NCI-H2196 treated with DMSO at 0.1 percent for 48 hours (cell line): ENCODE results near the gene RBMXL3.
"Not testable (repeated sequence)": the region's sequence is repeated elsewhere in the genome, so short reads cannot be mapped to it uniquely, and the experiment has no call there.

ENCODE experiments used
- DNase-seq: peaks from one replicate; lab custom pipeline; 2025; ENCODE audit not compliant: unreplicated experiment; lab: John Stamatoyannopoulos, UW

The RBMXL3 gene

DNA sequence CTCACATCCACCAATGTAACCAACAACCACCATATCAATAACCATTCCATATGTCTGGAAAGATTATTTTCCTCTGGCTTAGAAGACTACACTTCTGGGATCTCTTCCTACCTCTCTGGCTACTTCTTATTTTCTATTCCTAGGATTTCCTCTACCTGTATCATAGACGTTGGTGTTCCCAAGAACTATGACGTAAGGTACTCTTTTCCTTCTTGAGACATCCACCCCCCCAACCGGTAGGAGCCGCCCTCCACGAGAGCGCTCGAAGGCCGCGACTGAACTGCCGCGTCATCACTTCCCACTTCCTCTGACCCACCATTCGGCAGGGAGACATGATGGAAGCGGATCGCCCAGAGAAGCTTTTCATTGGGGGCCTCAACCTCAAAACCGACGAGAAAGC, at the start of gene RBMXL3:
Gene RBMXL3 (plus strand): TSS at position 301 of the 400 bp plus-strand sequence. CDS start 32 bp downstream, at position 333.
- no peak for DNase-seq

DNA sequence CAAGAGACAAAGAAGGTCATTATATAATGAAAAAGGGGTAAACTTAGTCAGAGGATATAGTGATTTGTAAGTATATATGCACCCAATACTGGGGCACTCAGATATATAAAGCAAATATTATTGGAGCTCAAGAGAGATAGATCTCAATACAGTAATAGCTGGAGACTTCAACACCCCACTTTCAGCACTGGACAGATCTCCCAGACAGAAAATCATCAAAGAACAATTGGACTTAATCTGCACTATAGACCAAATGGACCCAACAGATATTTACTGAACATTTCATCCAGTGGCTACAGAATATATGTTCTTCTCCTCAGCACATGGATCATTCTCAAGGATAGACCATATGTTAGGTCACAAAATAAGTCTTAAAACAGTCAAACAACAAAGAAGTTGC, 47.2 kb upstream of the RBMXL3 start:
- no peak for DNase-seq

DNA sequence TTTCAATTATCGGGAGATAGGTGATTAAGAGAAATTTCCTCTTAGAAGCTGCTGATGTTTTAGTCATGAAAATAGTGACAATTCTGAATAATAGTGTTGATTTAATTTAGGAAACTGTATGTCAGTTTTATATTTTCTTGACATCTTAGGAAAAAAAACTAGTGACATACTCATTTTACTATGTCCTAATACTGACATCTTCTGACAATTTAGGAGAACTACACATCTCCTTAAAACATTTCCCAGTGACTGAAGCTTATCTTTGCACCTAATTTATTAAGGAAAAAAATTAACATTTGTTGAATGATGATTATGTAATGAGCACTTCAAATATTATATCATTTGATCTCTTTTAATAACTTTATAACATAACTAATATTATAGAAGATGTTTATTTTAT, 42.0 kb upstream of the RBMXL3 start:
- no peak for DNase-seq

DNA sequence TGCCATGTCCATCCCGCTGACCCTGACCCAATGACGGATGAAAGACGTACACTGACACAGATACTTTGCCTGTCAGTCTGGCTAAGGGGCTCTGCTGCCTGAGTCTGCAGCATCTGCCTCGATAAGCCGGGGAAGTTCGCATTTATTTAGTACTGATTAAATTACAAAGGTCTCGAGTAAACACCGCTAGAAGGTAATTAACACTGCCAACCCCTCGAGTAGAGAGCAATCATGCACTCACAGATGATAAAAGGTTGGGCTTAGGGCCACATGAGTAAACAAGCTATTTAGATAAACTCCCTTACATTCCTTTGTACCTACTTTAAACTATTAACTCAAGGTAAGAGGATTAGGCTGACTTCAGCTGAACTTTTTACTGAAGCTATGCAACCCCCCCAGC, 16.0 kb upstream of the RBMXL3 start:
- DNase-seq: no peak

DNA sequence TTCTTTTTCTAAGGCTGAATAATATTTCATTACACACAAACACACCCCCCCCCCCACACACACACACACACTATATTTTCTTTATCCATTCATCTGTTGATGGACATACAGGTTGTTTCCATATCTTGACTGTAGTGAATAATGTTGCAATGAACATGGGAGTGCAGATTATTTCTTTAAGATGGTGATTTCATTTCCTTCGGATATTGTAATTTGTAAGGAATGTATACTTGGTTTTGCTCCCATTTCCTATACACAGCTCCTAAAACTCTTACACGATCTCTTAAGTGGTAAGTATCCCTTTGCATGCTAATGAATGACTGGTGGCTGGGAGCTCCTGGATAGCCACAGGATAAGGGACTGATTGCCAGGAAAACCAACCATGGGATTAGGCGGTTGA, 14.7 kb upstream of the RBMXL3 start:
- DNase-seq: no peak

DNA sequence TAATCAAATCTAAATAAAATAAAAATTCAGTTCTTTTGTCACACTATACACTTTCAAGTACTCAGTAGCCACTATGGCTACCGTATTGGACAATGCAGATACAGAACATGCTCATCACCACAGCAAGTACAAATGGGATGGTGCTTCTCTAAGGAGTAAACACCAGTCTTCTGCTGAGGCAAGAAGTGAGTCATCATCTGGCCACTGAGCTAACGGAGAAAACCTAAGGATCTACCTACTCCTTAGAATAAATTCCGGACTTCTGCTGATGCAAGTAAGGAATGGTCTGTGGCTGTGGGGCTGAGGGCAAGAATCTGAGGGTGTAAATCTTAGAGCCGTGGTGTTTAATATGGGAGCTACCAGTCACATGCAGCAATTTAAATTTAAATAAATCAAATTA, 11.3 kb upstream of the RBMXL3 start:
- no peak for DNase-seq

DNA sequence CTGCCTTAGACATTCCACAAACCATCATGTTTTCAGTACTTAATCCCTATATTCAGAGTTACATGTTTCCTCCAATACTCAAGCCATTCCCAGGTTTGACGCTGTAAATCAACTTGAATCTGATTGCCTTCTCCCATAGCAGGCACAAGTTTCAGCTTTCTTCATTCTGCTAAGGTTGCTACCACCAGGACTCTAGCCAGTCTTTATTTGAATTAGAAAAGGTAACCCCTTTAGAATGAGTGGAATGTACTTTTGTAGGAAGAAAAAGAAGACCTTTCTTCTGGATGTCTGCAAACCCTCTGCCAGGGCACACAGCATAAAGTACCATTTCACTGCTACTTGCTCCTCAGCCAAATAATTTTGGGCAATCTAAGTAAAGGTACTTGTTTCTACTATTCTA, 10.7 kb upstream of the RBMXL3 start:
- DNase-seq: no peak

DNA sequence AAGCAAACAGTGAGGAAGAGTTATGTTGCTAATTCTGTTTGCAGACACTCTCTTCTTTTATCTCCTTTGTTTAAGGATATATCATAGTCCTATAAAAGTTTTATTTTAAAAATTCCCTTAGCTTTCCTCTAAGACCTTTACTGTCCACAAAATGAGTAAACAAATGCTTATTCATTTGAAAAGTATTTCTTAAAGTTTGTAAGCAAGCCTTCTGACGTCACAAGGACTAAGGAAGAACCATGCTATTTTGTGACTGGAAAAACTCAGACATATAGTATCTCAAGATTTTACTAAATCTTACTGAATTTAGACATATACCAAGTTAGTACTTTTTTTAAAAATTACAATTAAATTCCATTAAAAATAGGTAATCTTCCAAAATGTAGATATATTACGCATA, 5.2 kb upstream of the RBMXL3 start:
- DNase-seq: no peak

DNA sequence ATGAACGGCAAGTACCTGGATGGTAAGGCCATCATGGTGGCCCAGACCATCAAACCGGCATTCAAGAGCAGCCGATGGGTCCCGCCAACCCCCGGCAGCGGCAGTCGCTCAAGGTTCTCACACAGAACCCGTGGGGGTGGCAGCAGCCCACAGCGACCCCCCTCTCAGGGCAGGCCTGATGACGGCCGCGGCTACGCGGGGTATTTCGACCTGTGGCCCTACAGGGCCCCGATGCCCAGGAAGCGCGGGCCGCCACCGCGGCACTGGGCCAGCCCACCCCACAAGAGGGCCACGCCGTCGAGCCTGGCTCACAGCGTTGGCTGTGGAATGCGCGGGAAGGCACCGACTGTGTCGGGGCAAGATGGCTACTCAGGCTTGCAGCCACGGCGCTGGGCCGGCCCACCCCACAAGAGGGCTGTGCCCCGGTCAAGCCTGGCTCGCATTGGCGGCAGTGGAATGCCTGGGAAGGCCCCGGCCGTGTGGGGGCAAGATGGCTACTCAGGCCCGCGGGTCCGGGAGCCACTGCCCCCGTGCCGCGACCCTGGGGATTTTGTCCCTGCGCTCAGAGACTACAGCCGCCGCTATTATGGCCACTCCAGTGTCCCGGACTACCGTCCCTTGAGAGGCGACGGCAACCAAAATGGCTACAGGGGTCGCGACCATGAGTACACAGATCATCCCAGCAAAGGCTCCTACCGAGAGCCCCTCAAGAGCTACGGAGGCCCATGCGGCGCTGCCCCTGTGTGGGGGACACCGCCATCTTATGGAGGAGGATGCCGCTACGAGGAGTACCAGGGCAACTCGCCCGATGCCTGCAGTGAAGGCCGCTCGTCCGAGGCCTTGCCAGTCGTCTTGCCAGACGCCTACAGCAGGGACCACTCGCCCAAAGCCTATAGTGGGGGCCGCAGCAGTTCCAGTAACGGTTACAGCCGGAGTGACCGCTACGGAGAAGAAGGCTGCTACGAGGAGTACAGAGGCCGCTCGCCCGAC, 731 bp downstream of the RBMXL3 start:
- DNase-seq: no peak

DNA sequence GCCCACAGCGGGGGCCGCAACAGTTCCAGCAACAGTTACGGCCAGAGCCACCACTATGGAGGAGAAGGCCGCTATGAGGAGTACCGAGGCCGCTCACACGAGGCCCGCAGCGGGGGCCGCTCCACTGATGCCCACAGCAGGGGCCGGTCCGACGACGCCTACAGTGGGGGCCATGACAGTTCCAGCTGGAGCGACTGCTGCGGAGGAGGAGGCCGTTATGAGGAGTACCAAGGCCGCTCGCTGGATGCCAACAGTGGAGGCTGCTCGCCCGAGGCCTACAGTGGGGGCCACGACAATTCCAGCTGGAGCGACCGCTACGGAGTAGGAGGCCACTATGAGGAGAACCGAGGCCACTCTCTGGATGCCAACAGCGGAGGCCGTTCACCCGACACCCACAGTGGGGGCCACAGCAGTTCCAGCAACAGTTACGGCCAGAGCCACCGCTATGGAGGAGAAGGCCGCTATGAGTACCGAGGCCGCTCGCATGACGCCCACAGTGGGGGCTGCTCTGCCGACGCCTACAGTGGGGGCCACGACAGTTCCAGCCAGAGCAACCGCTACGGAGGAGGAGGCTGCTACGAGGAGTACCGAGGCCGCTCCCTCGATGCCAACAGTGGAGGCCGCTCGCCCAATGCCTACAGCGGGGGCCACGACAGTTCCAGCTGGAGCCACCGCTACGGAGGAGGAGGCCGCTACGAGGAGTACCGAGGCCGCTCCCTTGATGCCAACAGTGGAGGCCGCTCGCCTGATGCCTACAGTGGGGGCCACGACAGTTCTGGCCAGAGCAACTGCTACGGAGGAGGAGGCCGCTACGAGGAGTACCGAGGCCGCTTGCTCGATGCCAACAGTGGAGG, 1.7 kb downstream of the RBMXL3 start:
- no peak for DNase-seq

DNA sequence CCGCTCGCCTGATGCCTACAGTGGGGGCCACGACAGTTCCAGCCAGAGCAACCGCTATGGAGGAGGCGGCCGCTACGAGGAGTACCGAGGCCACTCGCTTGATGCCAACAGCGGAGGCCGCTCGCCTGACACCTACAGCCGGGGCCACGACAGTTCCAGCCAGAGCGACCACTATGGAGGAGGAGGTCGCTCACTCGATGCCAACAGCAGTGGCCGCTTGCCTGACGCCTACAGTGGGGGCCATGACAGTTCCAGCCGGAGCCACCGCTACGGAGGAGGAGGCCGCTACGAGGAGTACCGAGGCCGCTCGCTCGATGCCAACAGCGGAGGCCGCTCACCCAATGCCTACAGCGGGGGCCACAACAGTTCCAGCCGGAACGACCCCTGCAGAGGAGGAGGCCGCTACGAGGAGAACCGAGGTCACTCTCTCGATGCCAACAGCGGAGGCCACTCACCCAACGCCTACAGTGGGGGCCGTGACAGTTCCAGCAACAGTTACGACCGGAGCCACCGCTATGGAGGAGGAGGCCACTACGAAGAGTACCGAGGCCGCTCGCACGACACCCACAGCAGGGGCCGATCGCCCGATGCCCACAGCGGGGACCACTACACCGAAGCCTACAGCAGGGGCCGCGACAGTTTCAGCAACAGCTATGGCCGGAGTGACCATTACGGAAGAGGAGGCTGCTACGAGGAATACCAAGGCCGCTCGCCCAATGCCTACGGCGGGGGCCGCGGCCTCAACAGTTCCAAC, 2.5 kb downstream of the RBMXL3 start:
- no peak for DNase-seq

DNA sequence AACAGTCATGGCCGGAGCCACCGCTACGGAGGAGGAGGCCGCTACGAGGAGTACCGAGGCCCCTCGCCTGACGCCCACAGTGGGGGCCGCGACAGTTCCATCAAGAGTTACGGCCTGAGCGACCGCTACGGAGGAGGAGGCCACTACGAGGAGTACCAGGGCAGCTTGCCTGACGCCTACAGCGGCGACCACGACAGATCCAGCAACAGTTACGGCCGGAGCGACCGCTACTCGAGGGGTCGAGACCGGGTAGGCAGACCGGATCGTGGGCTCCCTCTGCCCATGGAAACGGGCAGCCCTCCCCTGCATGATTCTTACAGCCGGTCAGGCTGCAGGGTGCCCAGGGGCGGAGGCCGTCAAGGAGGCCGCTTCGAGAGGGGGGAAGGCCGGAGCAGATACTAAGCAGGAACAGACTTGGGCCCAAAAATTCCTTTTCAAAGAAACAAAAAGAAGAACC, 3.1 kb downstream of the RBMXL3 start:
- DNase-seq: no peak

DNA sequence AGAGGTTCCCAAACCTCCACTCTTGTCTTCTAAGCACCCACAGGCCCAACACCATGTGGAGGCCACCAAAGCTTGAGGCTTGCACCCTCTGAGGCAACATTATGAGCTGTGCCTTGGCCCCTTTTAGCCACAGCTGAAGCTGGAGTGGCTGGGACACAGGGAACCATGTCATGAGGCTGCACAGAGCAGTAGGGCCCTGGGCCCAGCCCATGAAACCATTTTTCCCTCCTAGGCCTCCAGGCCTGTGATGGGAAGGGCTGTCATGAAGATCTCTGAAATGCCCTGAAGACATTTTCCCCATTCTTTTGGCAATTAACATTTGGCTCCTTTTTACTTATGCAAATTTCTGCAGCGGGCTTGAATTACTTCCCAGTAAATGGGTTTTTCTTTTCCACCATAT, 14.8 kb downstream of the RBMXL3 start:
- no peak for DNase-seq

DNA sequence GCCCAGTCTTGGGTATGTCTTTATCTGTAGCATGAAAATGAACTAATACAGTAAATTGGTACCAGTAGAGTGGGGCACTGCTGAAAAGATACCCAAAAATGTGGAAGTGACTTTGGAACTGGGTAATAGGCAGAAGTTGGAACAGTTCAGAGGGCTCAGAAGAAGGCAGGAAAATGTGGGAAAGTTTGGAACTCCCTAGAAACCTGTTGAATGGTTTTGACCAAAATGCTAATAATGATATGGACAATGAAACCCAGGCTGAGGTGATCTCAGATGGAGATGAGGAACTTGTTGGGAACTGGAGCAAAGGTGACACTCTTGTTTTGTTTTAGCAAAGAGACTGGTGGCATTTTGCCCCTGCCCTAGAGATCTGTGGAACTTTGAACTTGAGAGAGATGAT, 20.3 kb downstream of the RBMXL3 start:
- DNase-seq: not testable (repeated sequence)

DNA sequence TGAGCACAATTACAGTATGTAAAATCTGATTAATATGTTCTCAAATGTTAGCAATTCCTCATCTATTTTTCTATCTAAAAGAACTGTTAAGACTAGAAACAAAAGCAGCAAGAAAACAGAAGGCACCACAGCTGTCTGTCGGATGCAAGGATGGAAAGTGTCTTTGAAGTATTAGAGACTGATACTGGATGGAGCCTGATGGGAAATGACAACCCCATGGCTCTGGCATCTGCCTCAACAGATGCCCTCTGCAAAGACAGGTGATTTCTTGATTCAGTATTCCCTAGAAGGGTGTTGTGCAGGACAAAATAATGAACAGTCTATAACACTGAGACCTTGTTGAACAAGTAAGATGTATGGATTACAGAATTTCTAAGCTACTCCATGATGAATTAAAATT, 24.9 kb downstream of the RBMXL3 start:
- no peak for DNase-seq

DNA sequence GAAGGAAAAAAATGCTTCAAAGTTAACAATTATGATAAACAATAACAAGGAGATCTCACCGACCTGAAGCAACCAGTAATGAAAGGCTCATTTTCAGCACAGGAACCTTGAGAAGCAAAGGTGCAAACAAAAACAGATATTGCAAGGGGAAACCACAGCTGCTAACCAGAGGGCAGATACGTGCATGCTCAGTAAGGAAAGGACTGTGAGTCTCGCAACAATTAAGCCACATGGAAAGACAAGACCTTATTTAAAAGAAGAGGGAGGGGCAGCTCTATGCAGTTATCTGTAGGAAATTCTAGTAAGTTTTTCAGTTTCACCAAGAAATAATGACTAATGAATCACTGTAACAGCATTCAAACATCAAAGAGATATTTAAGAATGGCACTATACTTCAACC, 25.4 kb downstream of the RBMXL3 start:
- DNase-seq: no peak

DNA sequence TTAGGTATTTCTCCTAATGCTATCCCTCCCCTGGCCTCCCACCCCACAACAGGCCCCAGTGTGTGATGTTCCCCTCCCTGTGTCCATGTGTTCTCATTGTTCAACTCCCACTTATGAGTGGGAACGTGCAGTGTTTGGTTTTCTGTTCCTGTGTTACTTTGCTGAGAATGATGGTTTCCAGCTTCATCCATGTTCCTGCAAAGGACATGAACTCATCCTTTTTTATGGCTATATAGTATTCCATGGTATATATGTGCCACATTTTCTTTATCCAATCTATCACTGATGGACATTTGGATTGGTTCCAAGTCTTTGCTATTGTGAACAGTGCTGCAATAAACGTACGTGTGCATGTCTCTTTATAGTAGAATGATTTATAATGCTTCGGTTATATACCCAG, 28.1 kb downstream of the RBMXL3 start:
- not testable (repeated sequence) for DNase-seq

DNA sequence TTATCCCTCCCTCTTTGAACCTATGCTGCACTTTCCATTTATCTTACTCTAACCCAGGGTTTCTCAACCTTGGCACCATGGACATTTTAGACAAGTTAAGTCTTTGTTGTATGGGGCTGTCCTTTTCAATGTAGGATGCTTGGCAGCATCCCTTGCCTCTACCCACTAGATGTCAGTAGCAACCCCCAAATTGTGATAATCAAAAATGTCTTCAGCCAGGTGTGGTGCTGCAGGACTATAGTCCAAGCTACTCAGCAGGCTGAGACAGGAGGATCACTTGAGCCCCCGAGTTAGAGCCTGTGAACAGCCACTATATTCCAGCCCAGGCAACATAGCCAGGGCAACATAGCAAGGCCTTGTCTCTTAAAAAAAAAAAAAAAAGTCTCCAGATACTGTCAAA, 37.7 kb downstream of the RBMXL3 start:
- no peak for DNase-seq

DNA sequence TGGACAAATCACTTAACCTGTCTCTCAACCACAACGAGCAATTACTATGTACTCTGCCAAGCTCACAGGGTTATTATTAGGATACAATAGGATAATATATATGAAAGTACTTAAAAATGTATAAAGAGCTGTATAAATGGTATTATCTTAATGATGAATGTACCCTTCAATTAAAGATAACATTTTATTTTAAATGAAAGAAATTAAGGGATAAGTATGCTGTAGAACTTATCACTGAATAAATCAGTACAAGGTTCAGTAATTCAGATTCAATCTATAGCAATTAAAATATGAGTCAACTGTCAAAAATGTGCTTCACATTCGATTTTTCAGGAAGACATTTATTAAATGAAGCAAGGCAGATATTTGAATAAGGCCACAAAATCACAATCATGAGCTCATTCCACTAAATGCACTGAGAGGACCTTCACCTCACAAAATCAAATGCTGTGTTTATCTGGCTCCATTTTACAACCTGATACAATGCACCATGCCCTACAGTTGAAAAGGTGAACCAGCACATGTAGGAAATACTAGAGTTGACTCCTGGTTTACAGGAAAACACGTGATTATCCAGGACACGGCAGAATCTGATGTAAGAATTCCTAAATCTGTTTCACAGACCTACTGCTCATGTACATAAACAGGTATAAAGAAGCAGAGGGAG, 40.3 kb downstream of the RBMXL3 start:
- DNase-seq: no peak

DNA sequence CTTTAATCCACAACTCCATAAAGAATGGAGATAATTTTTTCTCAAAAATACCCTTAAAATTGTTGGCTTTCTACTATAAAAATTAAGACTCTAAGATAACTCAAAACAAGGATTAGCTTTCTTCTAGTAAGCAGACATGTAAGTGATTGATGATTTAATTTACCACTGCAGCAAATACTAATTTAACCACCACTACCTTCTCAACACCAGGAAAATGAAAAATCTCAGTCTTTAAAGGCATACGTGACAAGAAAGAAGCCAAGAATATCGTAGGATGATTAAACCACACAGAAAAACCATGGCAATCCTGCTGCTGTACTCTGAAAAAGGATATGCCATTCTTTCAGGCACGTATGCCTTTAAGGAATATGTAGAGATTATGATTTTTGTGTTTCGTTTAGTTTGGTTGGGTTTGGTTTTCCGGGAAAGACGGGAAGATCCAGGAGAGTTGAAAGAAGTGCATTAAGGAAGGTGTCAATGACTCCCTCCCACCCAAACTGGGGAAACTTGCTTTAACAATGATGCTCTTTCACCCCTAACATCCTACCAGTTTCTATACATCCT, 43.8 kb downstream of the RBMXL3 start:
- DNase-seq: no peak
